ENCODE measurements around the gene HBG2.

The HBG2 gene

DNA sequence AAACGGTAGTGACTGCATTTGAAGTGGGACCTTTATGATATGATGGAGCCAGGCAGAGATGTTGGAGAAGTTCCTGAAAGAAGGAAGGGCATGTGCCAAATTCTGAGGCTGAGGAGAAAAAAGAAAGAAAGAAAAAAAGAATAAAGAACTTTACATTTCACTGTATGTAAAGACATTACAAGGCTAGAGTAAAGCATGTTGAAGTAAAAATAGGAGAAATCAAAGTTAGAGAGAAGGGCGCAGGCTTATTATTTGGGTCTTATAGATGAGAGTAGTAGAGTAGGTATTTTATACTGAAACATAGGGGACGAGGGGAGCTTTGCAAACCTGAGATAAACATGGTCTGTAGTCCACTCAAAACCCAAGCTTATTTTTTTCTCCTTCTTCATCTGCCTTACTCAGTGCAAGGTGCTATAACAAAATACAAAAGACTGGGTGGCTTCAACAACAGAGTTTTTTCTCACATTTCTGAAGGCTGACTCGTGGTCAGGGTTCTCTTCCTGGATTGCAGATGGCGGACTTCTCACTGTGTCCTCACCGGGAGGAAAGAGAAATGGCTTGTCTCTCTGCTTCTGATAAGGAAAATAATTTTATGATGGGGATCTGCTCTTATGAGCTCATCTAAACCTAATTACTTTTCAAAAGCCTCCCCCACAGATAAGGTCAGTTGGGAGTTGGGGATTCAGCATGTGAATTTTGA, 7.7 kb downstream of the HBG2 start:
- no peaks in the 10 kb centered on the region for H3K4me1 ChIP-seq (ENCODE audit: control insufficient read depth in 1 of 2, insufficient read depth in 2 of 2, low read length in 2 of 2)
- H3K9me3 ChIP-seq (ENCODE audit: control insufficient read depth in 1 of 2, low read length in 2 of 2) = no peaks in the 10 kb centered on the region
- no peaks in the 10 kb centered on the region for H3K27me3 ChIP-seq (ENCODE audit: low read depth, low read length)
- no peak overlapping the region for H3K4me3 ChIP-seq (ENCODE audit: low read depth in 1 of 2, low read length in 2 of 2)
- no peaks in the 10 kb centered on the region for H3K36me3 ChIP-seq (ENCODE audit: control insufficient read depth in 1 of 2, insufficient read depth in 2 of 2, low read length in 2 of 2)
- no peak overlapping the region for H3K27ac ChIP-seq (ENCODE audit: low read length)

DNA sequence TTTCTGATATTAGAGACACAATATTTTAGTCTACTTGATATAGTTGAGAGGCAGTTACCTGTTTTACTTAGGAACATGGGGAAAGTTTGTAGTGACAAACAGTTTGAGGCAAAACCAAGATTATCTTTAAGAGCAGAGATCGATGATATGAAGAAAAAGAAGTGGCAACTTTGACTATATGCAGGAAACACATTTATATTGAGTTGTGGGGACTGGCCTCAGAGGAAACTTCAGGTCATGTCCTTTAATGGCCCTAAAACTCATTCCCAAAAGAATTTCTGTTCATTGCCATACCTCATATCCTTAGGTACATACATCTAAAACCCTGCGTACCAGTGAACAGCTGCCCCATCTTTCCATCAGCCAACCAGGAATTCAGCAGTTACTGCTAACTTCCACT, 9.4 kb downstream of the HBG2 start:
- H3K4me1 ChIP-seq (ENCODE audit: control insufficient read depth in 1 of 2, insufficient read depth in 2 of 2, low read length in 2 of 2) = no peaks in the 10 kb centered on the region
- no peaks in the 10 kb centered on the region for H3K36me3 ChIP-seq (ENCODE audit: control insufficient read depth in 1 of 2, insufficient read depth in 2 of 2, low read length in 2 of 2)
- H3K27ac ChIP-seq (ENCODE audit: low read length) = no peak overlapping the region
- no peaks in the 10 kb centered on the region for H3K9me3 ChIP-seq (ENCODE audit: control insufficient read depth in 1 of 2, low read length in 2 of 2)
- no peak overlapping the region for H3K4me3 ChIP-seq (ENCODE audit: low read depth in 1 of 2, low read length in 2 of 2)
- H3K27me3 ChIP-seq (ENCODE audit: low read depth, low read length) = no peaks in the 10 kb centered on the region

DNA sequence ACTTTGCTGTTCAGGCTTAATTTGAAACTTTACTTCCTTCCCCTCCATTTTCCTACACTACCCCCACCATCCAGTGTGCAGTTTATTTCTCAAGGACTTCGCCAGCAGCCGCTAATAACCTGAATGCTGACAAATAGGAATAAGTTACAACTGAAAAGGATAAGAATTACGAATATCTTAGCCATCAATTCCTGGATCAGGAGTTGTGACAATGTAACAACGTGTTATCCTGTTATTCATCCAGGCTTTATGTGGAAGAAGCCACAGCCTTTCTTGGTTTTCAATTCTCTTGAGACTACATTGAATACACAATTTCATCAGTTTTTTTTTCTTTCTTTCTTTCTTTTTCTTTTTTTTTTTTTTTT, 10.8 kb downstream of the HBG2 start:
- Histone ChIP-seq H3K27me3 (ENCODE audit: low read depth, low read length) (no peaks in the 10 kb centered on the region), H3K9me3 (ENCODE audit: control insufficient read depth in 1 of 2, low read length in 2 of 2) (no peaks in the 10 kb centered on the region), H3K27ac (ENCODE audit: low read length) (no peak overlapping the region), H3K4me1 (ENCODE audit: control insufficient read depth in 1 of 2, insufficient read depth in 2 of 2, low read length in 2 of 2) (no peaks in the 10 kb centered on the region), H3K36me3 (ENCODE audit: control insufficient read depth in 1 of 2, insufficient read depth in 2 of 2, low read length in 2 of 2) (no peaks in the 10 kb centered on the region), H3K4me3 (ENCODE audit: low read depth in 1 of 2, low read length in 2 of 2) (no peak overlapping the region)

DNA sequence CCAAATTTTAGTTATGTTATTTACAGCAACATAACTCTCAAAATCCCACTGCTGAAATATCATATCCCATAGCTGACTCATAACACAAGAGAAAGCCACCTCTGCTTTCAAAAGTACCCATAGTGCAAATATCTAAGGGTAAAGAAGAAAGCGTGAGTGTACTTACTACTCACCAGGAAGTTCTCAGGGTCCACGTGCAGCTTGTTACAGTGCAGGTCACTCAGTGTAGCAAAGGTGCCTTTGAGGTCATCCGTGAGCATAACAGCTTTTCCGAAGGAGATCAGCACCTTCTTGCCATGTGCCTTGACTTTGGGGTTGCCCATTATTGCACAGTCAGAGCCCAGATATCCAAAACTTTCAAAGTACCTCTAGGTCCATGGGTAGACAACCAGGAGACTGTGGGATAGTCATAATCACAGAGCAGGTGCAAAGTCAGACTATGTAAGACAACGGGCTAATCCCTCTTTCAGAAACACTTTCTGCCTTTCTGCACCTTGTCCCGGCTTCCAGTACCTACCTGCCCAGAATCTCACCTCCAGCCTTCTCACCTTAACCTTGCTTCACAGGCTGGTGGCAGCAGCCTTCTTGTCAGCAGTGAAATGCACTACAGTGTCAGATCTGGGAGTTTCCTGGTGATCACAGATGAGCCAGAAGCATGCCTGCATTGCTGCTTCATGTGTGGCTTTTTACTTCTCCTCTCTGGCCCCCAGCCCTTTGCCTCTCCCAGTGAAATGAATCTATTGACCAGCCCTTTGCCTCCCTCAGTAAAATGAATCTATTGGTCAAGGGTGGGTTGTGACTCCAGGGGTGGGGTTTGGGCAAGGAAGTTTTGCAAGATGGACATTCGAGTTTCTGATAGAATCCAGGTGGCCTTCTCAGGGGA, 11.4 kb downstream of the HBG2 start:
- Histone ChIP-seq H3K4me1 (ENCODE audit: control insufficient read depth in 1 of 2, insufficient read depth in 2 of 2, low read length in 2 of 2) (no peaks in the 10 kb centered on the region), H3K4me3 (ENCODE audit: low read depth in 1 of 2, low read length in 2 of 2) (no peak overlapping the region), H3K27ac (ENCODE audit: low read length) (no peak overlapping the region), H3K9me3 (ENCODE audit: control insufficient read depth in 1 of 2, low read length in 2 of 2) (no peaks in the 10 kb centered on the region), H3K36me3 (ENCODE audit: control insufficient read depth in 1 of 2, insufficient read depth in 2 of 2, low read length in 2 of 2) (no peaks in the 10 kb centered on the region), H3K27me3 (ENCODE audit: low read depth, low read length) (no peaks in the 10 kb centered on the region)

DNA sequence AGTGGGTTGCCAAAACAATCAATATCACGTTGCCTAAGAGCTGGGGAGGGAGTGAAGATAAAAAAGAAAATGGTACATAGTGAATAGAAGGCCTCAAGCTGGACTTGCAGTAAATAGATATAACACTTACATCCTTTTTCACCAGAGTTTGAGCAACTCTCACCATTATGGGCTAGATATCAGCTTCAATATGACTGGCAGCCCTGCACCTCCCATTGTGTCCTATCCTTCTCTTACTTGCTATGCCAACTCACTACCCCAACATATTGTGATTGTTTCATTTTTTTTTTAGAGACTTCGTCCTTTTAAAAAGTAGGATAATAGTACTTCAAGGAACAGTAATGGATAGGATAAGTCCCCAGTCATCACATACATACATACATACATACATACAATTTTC, 12.4 kb downstream of the HBG2 start:
- Histone ChIP-seq H3K27ac (ENCODE audit: low read length) (no peak overlapping the region), H3K4me3 (ENCODE audit: low read depth in 1 of 2, low read length in 2 of 2) (no peak overlapping the region), H3K36me3 (ENCODE audit: control insufficient read depth in 1 of 2, insufficient read depth in 2 of 2, low read length in 2 of 2) (no peaks in the 10 kb centered on the region), H3K27me3 (ENCODE audit: low read depth, low read length) (no peaks in the 10 kb centered on the region), H3K4me1 (ENCODE audit: control insufficient read depth in 1 of 2, insufficient read depth in 2 of 2, low read length in 2 of 2) (no peaks in the 10 kb centered on the region), H3K9me3 (ENCODE audit: control insufficient read depth in 1 of 2, low read length in 2 of 2) (no peaks in the 10 kb centered on the region)

- Histone ChIP-seq H3K9me3 (ENCODE audit: control insufficient read depth in 1 of 2, low read length in 2 of 2) (no peaks in the 10 kb centered on the region), H3K36me3 (ENCODE audit: control insufficient read depth in 1 of 2, insufficient read depth in 2 of 2, low read length in 2 of 2) (no peaks in the 10 kb centered on the region)
Observed at GRCh38 chr11:5241458-5241857, 13.1 kb downstream of the HBG2 start.

GRCh38 chr11:5240458-5240857, 14.1 kb downstream of the HBG2 start:
- no peaks in the 10 kb centered on the region for H3K36me3 ChIP-seq (ENCODE audit: control insufficient read depth in 1 of 2, insufficient read depth in 2 of 2, low read length in 2 of 2)
- no peak overlapping the region for H3K4me3 ChIP-seq (ENCODE audit: low read depth in 1 of 2, low read length in 2 of 2)
- no peak overlapping the region for H3K27ac ChIP-seq (ENCODE audit: low read length)
- no peaks in the 10 kb centered on the region for H3K4me1 ChIP-seq (ENCODE audit: control insufficient read depth in 1 of 2, insufficient read depth in 2 of 2, low read length in 2 of 2)
- no peaks in the 10 kb centered on the region for H3K27me3 ChIP-seq (ENCODE audit: low read depth, low read length)
- H3K9me3 ChIP-seq (ENCODE audit: control insufficient read depth in 1 of 2, low read length in 2 of 2) = no peaks in the 10 kb centered on the region

More at GRCh38 chr11:5241458-5241857, 13.1 kb downstream of the HBG2 start:
- H3K4me3 ChIP-seq (ENCODE audit: low read depth in 1 of 2, low read length in 2 of 2) = no peak overlapping the region
- H3K4me1 ChIP-seq (ENCODE audit: control insufficient read depth in 1 of 2, insufficient read depth in 2 of 2, low read length in 2 of 2) = no peaks in the 10 kb centered on the region
- H3K27me3 ChIP-seq (ENCODE audit: low read depth, low read length) = no peaks in the 10 kb centered on the region
- H3K27ac ChIP-seq (ENCODE audit: low read length) = no peak overlapping the region

- Histone ChIP-seq H3K9me3 (ENCODE audit: control insufficient read depth in 1 of 2, low read length in 2 of 2) (no peaks in the 10 kb centered on the region), H3K27ac (ENCODE audit: low read length) (no peak overlapping the region), H3K36me3 (ENCODE audit: control insufficient read depth in 1 of 2, insufficient read depth in 2 of 2, low read length in 2 of 2) (no peaks in the 10 kb centered on the region), H3K4me3 (ENCODE audit: low read depth in 1 of 2, low read length in 2 of 2) (no peak overlapping the region), H3K27me3 (ENCODE audit: low read depth, low read length) (no peaks in the 10 kb centered on the region), H3K4me1 (ENCODE audit: control insufficient read depth in 1 of 2, insufficient read depth in 2 of 2, low read length in 2 of 2) (no peaks in the 10 kb centered on the region)
Observed at GRCh38 chr11:5240056-5240455, 14.5 kb downstream of the HBG2 start.

DNA sequence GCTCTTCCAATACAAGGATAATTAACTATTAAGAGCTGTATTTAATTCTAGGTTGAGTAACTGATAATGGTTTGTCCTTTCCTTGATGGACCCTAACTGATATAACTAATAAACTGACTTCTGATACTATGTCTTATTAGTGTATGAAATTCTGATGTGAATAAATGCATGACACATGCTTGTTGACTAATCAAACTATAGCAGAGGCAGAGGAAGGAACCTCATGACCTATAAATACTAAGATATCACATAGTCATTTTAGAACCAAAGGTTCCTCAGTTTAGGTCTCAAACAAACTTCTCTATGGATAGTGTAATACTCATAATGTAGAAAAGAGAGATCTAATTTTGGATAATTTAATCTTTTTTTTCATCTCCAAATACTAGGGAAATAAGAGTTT, 15.5 kb downstream of the HBG2 start:
- H3K27ac ChIP-seq (ENCODE audit: low read length) = no peak overlapping the region
- H3K4me3 ChIP-seq (ENCODE audit: low read depth in 1 of 2, low read length in 2 of 2) = no peak overlapping the region
- no peaks in the 10 kb centered on the region for H3K9me3 ChIP-seq (ENCODE audit: control insufficient read depth in 1 of 2, low read length in 2 of 2)
- no peaks in the 10 kb centered on the region for H3K4me1 ChIP-seq (ENCODE audit: control insufficient read depth in 1 of 2, insufficient read depth in 2 of 2, low read length in 2 of 2)
- H3K27me3 ChIP-seq (ENCODE audit: low read depth, low read length) = no peaks in the 10 kb centered on the region
- no peaks in the 10 kb centered on the region for H3K36me3 ChIP-seq (ENCODE audit: control insufficient read depth in 1 of 2, insufficient read depth in 2 of 2, low read length in 2 of 2)

GRCh38 chr11:5238486-5238885, 16.1 kb downstream of the HBG2 start:
- Histone ChIP-seq H3K4me3 (ENCODE audit: low read depth in 1 of 2, low read length in 2 of 2) (no peak overlapping the region), H3K27ac (ENCODE audit: low read length) (no peak overlapping the region), H3K36me3 (ENCODE audit: control insufficient read depth in 1 of 2, insufficient read depth in 2 of 2, low read length in 2 of 2) (no peaks in the 10 kb centered on the region), H3K9me3 (ENCODE audit: control insufficient read depth in 1 of 2, low read length in 2 of 2) (no peaks in the 10 kb centered on the region), H3K4me1 (ENCODE audit: control insufficient read depth in 1 of 2, insufficient read depth in 2 of 2, low read length in 2 of 2) (no peaks in the 10 kb centered on the region), H3K27me3 (ENCODE audit: low read depth, low read length) (no peaks in the 10 kb centered on the region)

DNA sequence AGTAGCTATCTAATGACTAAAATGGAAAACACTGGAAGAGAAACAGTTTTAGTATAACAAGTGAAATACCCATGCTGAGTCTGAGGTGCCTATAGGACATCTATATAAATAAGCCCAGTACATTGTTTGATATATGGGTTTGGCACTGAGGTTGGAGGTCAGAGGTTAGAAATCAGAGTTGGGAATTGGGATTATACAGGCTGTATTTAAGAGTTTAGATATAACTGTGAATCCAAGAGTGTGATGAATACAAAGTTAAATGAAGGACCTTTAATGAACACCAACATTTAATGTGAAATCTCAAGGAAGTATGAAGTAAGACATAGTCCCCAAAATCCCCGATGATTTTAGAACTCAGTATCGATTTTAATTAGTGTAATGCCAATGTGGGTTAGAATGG, 17.2 kb downstream of the HBG2 start:
- Histone ChIP-seq H3K4me1 (ENCODE audit: control insufficient read depth in 1 of 2, insufficient read depth in 2 of 2, low read length in 2 of 2) (no peaks in the 10 kb centered on the region), H3K4me3 (ENCODE audit: low read depth in 1 of 2, low read length in 2 of 2) (no peak overlapping the region), H3K27ac (ENCODE audit: low read length) (no peak overlapping the region), H3K27me3 (ENCODE audit: low read depth, low read length) (no peaks in the 10 kb centered on the region), H3K36me3 (ENCODE audit: control insufficient read depth in 1 of 2, insufficient read depth in 2 of 2, low read length in 2 of 2) (no peaks in the 10 kb centered on the region), H3K9me3 (ENCODE audit: control insufficient read depth in 1 of 2, low read length in 2 of 2) (no peaks in the 10 kb centered on the region)

Data from muscle layer of duodenum (tissue), 2 donors.